GM21723 (cell line): Measurements from ENCODE around the gene SMCO4.

Source experiments
- ATAC-seq: cut with Tn5 transposase; IDR thresholded peaks from one replicate; pipeline ENCODE4 v1.9.1; 2021; ENCODE audit warnings: mild to moderate bottlenecking, moderate library complexity; ENCODE audit not compliant: unreplicated experiment

Gene SMCO4

GRCh38 chr11:93510196-93510873 is 32.9 kb downstream of the SMCO4 start:
- no peak for ATAC-seq

GRCh38 chr11:93507517-93507916 is 35.7 kb downstream of the SMCO4 start:
- ATAC-seq = no peak

GRCh38 chr11:93505703-93506102 is 37.5 kb downstream of the SMCO4 start:
- ATAC-seq = no peak

- no peak for ATAC-seq
Observed at GRCh38 chr11:93504110-93505095, 38.8 kb downstream of the SMCO4 start.

GRCh38 chr11:93501856-93502255 is 41.3 kb downstream of the SMCO4 start:
- no peak for ATAC-seq

GRCh38 chr11:93500759-93501158 is 42.4 kb downstream of the SMCO4 start:
- no peak for ATAC-seq

GRCh38 chr11:93498641-93499040 is 44.5 kb downstream of the SMCO4 start:
- ATAC-seq = no peak

GRCh38 chr11:93498161-93498560 is 45.0 kb downstream of the SMCO4 start:
- no peak for ATAC-seq

GRCh38 chr11:93497596-93497995 is 45.6 kb downstream of the SMCO4 start:
- ATAC-seq = no peak

GRCh38 chr11:93494357-93494756 is 48.8 kb downstream of the SMCO4 start:
- no peak for ATAC-seq

- ATAC-seq = no peak
Observed at GRCh38 chr11:93493252-93493897, 49.8 kb downstream of the SMCO4 start.

- no peak for ATAC-seq
Observed at GRCh38 chr11:93492464-93493251, 50.5 kb downstream of the SMCO4 start.

GRCh38 chr11:93491973-93492372 is 51.2 kb downstream of the SMCO4 start:
- ATAC-seq = no peak

- ATAC-seq = no peak
Observed at GRCh38 chr11:93490996-93491618, 52.1 kb downstream of the SMCO4 start.

- ATAC-seq = no peak
Observed at GRCh38 chr11:93489841-93490240, 53.4 kb downstream of the SMCO4 start.

- ATAC-seq = no peak
Observed at GRCh38 chr11:93487032-93487483, 56.1 kb downstream of the SMCO4 start.

- no peak for ATAC-seq
Observed at GRCh38 chr11:93485983-93486382, 57.2 kb downstream of the SMCO4 start.

GRCh38 chr11:93484716-93485115 is 58.5 kb downstream of the SMCO4 start:
- no peak for ATAC-seq

GRCh38 chr11:93482556-93482955 is 60.6 kb downstream of the SMCO4 start:
- ATAC-seq = no peak

- no peak for ATAC-seq
Observed at GRCh38 chr11:93481696-93482095, 61.5 kb downstream of the SMCO4 start.
